CD4-positive, CD25-positive, alpha-beta regulatory T cell (primary cell): ENCODE results near the gene FIP1L1. TPM values are rescaled to one million over a fixed set of nuclear protein-coding genes. Genes with fewer than 3 reads are reported as not detected.
A peak's percentile ranks its signal among the peaks of the same experiment; 100 is the strongest.
"Not testable (repeated sequence)": the region's sequence is repeated elsewhere in the genome, so short reads cannot be mapped to it uniquely, and the experiment has no call there.

Source experiments
- ATAC-seq, 2 donors: fragments of 150-1000 bp; cut with Tn5 transposase; one replicate each; pipeline ENCODE4 v1.10.0; 2021; ENCODE audit warnings: low read depth in 2 of 2, moderate number of reproducible peaks in 2 of 2, moderate library complexity in 1 of 2
- DNase-seq, 3 donors: peaks; one replicate each; pipeline versions ENCODE4 v3.0.0 to v3.0.0-alpha.2; 2012 to 2022; ENCODE audit warnings: mixed read lengths in 1 of 3
- H3K27ac ChIP-seq: one replicate; pipeline ENCODE4 v1.7.0; 2013; ENCODE audit warnings: mild to moderate bottlenecking, low read length; ENCODE audit not compliant: insufficient read depth, poor library complexity, severe bottlenecking
- H3K27me3 ChIP-seq: one replicate; pipeline ENCODE4 v1.7.0; 2013; ENCODE audit warnings: low read length; ENCODE audit not compliant: control insufficient read depth, insufficient read depth
- H3K36me3 ChIP-seq: one replicate; pipeline ENCODE4 v1.7.0; 2013; ENCODE audit warnings: mild to moderate bottlenecking, low read length, moderate library complexity; ENCODE audit not compliant: control insufficient read depth, insufficient read depth
- H3K4me1 ChIP-seq: 2 replicates; pipeline ENCODE4 v1.7.0; 2013; ENCODE audit warnings: mild to moderate bottlenecking, low read length; ENCODE audit not compliant: insufficient read depth, control insufficient read depth, poor library complexity, severe bottlenecking
- H3K4me3 ChIP-seq: one replicate; pipeline ENCODE4 v1.7.0; 2013; ENCODE audit warnings: low read depth, mild to moderate bottlenecking, low read length, moderate library complexity
- H3K9me3 ChIP-seq, 2 experiments: 1 replicate in 1 of 2; 2 replicates in 1 of 2; pipeline ENCODE4 v1.7.0; 2013; ENCODE audit warnings: low read length in 2 of 2, mild to moderate bottlenecking in 1 of 2, moderate library complexity in 1 of 2; ENCODE audit not compliant: control insufficient read depth in 2 of 2
- H3K27ac Mint-ChIP-seq, 3 donors: one replicate each; pipeline ENCODE4 v1.8.0; 2020 to 2022; ENCODE audit warnings: mild to moderate bottlenecking in 3 of 3, mixed read lengths in 3 of 3, moderate library complexity in 2 of 3
- H3K27me3 Mint-ChIP-seq: one replicate; pipeline ENCODE4 v1.8.0; 2022; ENCODE audit warnings: mild to moderate bottlenecking, mixed read lengths
- H3K36me3 Mint-ChIP-seq: one replicate; pipeline ENCODE4 v1.8.0; 2020; ENCODE audit warnings: mixed read lengths
- H3K4me1 Mint-ChIP-seq, 4 donors: one replicate each; pipeline ENCODE4 v1.8.0; 2020 to 2022; ENCODE audit warnings: mixed read lengths in 4 of 4, mild to moderate bottlenecking in 1 of 4
- H3K4me3 Mint-ChIP-seq, 4 donors: one replicate each; pipeline ENCODE4 v1.8.0; 2020 to 2022; ENCODE audit warnings: mild to moderate bottlenecking in 4 of 4, mixed read lengths in 4 of 4, moderate library complexity in 3 of 4
- H3K9me3 Mint-ChIP-seq, 7 donors: one replicate each; pipeline ENCODE4 v1.8.0; 2020 to 2022; ENCODE audit warnings: mixed read lengths in 7 of 7, mild to moderate bottlenecking in 3 of 7, moderate library complexity in 2 of 7
- polyA plus RNA-seq, 4 donors: library from polyadenylated mRNA; unstranded; fragments of 300-500 nt; fragmentation: Illumina TruSeq; gene quantifications; one replicate each; pipeline ENCODE4 v1.2.3, GENCODE V29; 2021
- total RNA-seq: library from RNA; stranded (reverse); gene quantifications from one replicate; pipeline ENCODE4 v1.2.3, GENCODE V29; 2022

FIP1L1 gene
- total and polyA plus RNA-seq, 5 donors from 2014 or later: 68.7 to 78.1 (median 70.9) TPM

DNA sequence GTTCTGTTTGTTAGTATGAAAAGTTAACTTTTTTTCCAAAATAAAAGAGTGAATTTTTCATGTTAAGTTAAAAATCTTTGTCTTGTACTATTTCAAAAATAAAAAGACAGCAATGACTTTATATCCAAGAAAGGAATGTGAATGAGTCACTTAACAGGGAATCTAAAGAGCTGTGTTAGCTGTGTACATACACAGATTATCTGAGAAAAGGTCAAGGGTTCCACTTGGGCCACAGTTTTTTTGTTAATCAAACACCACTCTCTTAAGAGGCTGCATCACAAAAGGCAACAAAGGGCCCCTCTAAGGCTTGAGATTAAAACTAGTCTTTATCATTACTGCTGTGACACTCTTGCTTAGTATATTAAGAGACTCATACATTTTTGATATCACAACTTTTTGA lies 82.1 kb downstream of the FIP1L1 start:
- Histone ChIP-seq H3K9me3 (no peaks in the 10 kb centered on the region), H3K27me3 (no peaks in the 10 kb centered on the region), H3K36me3 (peaks cover 81% of the 10 kb centered on the region), H3K4me1 (no peaks in the 10 kb centered on the region), H3K27ac (no peak overlapping the region), H3K4me3 (no peak overlapping the region)
- peaks cover 47% of the 10 kb centered on the region for H3K36me3 Mint-ChIP-seq
- no peak overlapping the region for H3K27ac Mint-ChIP-seq
- DNase-seq (no peak), ATAC-seq (no peak)
- no peaks in the 10 kb centered on the region for H3K27me3 Mint-ChIP-seq
- no peaks in the 10 kb centered on the region for H3K4me1 Mint-ChIP-seq
- H3K4me3 Mint-ChIP-seq: no peak overlapping the region
- H3K9me3 Mint-ChIP-seq: no peaks in the 10 kb centered on the region

DNA sequence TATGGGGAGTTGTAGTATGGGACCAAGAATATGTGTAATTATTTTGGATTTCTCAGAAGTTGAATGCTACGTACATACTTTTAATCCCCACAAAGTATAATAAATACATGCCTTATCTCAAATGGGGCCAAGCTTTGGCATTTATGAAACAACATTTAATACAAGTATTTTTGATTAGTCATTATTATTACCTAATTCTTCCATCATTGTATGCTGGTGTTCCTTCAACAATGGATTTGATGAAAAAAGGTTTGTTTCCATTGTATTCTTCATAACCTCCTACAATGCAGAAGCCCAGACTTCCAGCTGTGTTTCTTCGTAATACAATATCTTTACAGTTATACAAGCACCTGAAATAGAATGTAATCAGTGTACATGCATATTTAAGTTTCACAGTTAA lies 83.8 kb downstream of the FIP1L1 start:
- no peaks in the 10 kb centered on the region for H3K9me3 ChIP-seq
- H3K36me3 ChIP-seq: peaks cover 64% of the 10 kb centered on the region
- Mint-ChIP-seq H3K4me3 (no peak overlapping the region), H3K36me3 (peaks cover 35% of the 10 kb centered on the region), H3K4me1 (no peaks in the 10 kb centered on the region), H3K9me3 (no peaks in the 10 kb centered on the region), H3K27me3 (no peaks in the 10 kb centered on the region), H3K27ac (no peak overlapping the region)
- no peaks in the 10 kb centered on the region for H3K27me3 ChIP-seq
- DNase-seq: no peak
- ATAC-seq: no peak
- H3K4me1 ChIP-seq: no peaks in the 10 kb centered on the region
- H3K27ac ChIP-seq: no peak overlapping the region
- H3K4me3 ChIP-seq: no peak overlapping the region

DNA sequence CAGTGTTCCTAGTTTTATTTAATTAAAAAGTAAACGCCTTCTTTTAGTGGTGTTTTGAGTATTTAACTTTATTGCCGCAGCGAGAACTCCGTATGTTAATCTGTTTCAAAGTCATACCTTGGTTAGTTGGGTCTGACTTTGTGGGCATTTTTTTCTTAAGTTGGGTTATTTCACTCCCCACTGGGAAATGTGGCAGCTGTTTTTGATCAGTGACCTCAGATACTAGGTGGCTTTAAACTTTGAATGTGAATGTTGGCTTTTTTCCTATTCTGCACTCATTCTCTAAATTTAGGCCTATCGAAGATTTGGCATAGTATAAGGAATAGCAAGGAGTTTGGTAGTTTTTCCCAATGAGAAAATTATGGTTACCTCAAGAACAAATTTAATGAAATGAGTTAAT lies 85.9 kb downstream of the FIP1L1 start:
- no peak overlapping the region for H3K27ac Mint-ChIP-seq

DNA sequence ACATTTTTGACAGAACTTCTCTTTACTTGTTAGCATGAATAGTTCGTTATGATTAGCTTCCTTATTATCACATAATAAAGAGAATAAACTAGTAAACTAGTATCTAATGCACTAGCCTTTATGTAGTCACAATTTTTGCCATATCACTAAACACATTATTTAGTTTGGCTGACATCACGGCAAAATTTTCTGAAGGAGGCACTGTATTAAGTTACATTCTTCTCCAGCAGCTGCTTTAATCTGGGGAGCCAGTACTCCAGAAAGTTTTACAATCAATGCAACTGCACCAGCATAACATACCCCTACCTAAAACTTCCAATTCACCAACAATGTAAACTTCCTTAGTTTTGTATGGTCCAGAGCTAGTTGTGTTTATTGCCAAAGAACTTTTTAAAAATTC lies 87.8 kb downstream of the FIP1L1 start:
- H3K27ac ChIP-seq: no peak overlapping the region
- no peak overlapping the region for H3K4me3 ChIP-seq
- DNase-seq (no peak), ATAC-seq (no peak)
- no peaks in the 10 kb centered on the region for H3K4me1 ChIP-seq
- Mint-ChIP-seq H3K4me3 (no peak overlapping the region), H3K36me3 (peaks cover 18% of the 10 kb centered on the region), H3K27me3 (no peaks in the 10 kb centered on the region), H3K27ac (no peak overlapping the region), H3K9me3 (peaks cover 0 to 12% (median 4%) of the 10 kb centered on the region in 7 donors), H3K4me1 (no peaks in the 10 kb centered on the region)
- no peaks in the 10 kb centered on the region for H3K27me3 ChIP-seq
- H3K36me3 ChIP-seq: peaks cover 25% of the 10 kb centered on the region
- H3K9me3 ChIP-seq: peaks cover 0 to 4% of the 10 kb centered on the region in 2 experiments

More for the DNA sequence above, 85.9 kb downstream of the FIP1L1 start:
- Histone ChIP-seq H3K4me3 (no peak overlapping the region), H3K36me3 (peaks cover 43% of the 10 kb centered on the region), H3K27me3 (no peaks in the 10 kb centered on the region), H3K4me1 (no peaks in the 10 kb centered on the region), H3K27ac (no peak overlapping the region), H3K9me3 (peaks cover 0 to 2% of the 10 kb centered on the region in 2 experiments)
- peak overlapping the region in 1 of 4 donors; percentile 47 for H3K4me3 Mint-ChIP-seq
- H3K4me1 Mint-ChIP-seq: no peaks in the 10 kb centered on the region
- no peaks in the 10 kb centered on the region for H3K27me3 Mint-ChIP-seq
- no peak for ATAC-seq
- DNase-seq: no peak
- H3K36me3 Mint-ChIP-seq: peaks cover 34% of the 10 kb centered on the region
- peaks cover 0 to 9% (median 4%) of the 10 kb centered on the region in 7 donors for H3K9me3 Mint-ChIP-seq

DNA sequence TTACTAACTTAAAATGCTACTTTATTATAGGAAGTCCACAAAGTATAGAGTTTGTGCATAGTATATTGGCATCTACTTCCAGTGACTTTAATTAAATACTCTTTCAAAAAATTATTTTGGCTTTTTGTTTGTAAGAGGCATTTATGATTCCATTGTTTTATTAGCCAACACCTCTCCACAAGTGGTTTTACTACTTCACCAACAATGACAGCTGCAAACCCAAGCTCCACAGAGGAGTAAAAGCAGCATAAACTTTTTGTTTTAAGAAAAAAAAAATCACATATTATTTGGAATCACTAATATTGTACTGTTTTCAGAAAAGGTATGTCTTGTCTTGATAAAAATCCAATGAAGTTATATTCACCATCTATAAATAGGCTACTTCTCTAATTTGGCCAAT lies 88.5 kb downstream of the FIP1L1 start:
- Mint-ChIP-seq H3K27ac (no peak overlapping the region), H3K36me3 (peaks cover 14% of the 10 kb centered on the region), H3K4me1 (no peaks in the 10 kb centered on the region), H3K27me3 (no peaks in the 10 kb centered on the region), H3K9me3 (peaks cover 0 to 15% (median 4%) of the 10 kb centered on the region in 7 donors), H3K4me3 (no peak overlapping the region)
- no peaks in the 10 kb centered on the region for H3K4me1 ChIP-seq
- H3K9me3 ChIP-seq: peaks cover 0 to 4% of the 10 kb centered on the region in 2 experiments
- DNase-seq: no peak
- no peak overlapping the region for H3K27ac ChIP-seq
- H3K4me3 ChIP-seq: no peak overlapping the region
- ATAC-seq: no peak
- no peaks in the 10 kb centered on the region for H3K27me3 ChIP-seq
- peaks cover 18% of the 10 kb centered on the region for H3K36me3 ChIP-seq

DNA sequence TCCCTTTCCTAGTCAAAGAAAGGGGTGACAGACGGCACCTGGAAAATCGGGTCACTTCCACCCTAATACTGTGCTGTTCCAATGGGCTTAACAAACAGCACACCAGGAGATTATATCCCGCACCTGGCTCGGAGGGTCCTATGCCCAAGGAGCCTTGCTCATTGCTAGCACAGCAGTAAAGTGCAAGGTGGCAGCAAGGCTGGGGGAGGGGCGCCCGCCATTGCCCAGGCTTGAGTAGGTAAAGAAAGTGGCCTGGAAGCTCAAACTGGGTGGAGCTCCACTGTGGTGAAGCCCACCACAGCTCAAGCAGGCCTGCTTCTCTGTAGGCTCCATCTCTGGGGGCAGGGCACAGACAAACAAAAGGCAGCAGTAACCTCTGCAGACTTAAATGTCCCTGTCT lies 89.1 kb downstream of the FIP1L1 start:
- H3K36me3 ChIP-seq: peaks cover 12% of the 10 kb centered on the region
- ATAC-seq, H3K27me3 Mint-ChIP-seq, H3K27ac Mint-ChIP-seq, H3K36me3 Mint-ChIP-seq, H3K27me3 ChIP-seq, H3K4me1 Mint-ChIP-seq, H3K4me1 ChIP-seq, H3K4me3 ChIP-seq, DNase-seq, H3K27ac ChIP-seq, H3K9me3 ChIP-seq, H3K4me3 Mint-ChIP-seq: not testable (repeated sequence)
- H3K9me3 Mint-ChIP-seq: peaks cover 0 to 15% (median 4%) of the 10 kb centered on the region in 7 donors

DNA sequence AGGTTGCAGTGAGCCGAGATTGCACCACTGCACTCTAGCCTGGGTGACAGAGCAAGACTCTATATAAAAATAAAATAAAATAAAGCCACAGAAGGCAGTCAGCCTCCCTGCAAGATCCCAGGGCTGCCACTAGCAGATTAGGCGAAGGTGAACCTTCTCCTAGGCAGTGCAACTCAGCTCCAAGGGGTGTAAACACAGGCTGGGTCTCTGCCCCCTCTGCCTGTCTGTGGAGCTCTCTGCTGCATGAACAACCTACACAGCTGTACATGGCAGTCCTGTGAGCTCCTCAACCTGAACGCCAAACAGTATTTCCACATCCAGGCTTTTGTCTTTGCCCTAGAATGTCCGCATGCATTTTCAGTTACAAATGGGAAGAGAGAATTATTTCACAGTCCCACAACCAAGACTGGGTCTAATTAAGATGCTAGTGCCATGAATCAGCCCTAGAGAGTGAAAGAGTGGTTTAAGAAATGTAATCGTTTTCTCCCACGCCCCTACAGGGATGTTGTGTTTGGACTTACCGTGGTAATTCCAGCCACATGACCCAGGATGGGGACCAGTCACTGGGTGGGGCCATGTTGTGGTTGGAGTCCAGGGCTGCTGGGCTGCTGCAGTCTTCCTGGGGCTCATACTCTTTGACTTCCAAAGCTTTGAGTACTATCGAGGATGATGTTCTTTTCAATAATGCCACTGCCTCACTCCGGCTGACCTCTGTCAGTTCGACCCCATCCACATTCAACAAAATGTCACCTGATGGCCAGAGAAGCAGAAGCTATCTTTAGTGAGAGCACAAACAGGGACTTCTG lies 99.0 kb downstream of the FIP1L1 start:
- Histone ChIP-seq H3K27ac (no peak overlapping the region), H3K36me3 (no peaks in the 10 kb centered on the region), H3K27me3 (peaks cover 4% of the 10 kb centered on the region), H3K4me3 (no peak overlapping the region), H3K4me1 (no peaks in the 10 kb centered on the region), H3K9me3 (peaks cover 0 to 1% of the 10 kb centered on the region in 2 experiments)
- DNase-seq (no peak), ATAC-seq (no peak)
- no peaks in the 10 kb centered on the region for H3K4me1 Mint-ChIP-seq
- H3K9me3 Mint-ChIP-seq: peaks cover 0 to 10% (median 5%) of the 10 kb centered on the region in 7 donors
- peaks cover 22% of the 10 kb centered on the region for H3K27me3 Mint-ChIP-seq
- no peaks in the 10 kb centered on the region for H3K36me3 Mint-ChIP-seq
- H3K27ac Mint-ChIP-seq: no peak overlapping the region
- H3K4me3 Mint-ChIP-seq: no peak overlapping the region

DNA sequence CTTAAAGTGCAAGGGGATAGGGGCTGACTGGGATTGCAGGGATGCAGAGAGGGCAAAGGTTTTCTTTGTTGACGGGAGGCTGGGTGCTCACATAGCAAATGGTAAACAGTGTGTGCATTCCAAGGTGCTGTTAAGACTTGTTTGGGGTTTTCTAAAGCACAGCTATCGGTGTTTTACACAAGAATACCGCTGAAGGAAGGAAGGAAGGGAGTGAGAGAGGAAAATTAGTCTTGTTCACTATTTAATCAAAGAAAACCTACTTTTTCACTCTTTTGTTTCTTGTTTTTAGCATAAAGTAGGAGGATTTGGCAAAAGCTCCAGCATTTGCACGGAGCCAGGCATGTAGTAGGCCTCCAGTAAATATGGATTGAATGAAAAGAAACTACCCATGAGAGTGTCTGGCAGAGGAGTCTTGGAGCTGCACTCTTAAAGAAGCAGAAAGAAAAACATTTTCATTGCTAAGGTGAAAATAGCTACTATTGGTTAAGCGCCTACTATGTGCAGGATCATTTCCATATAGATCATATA lies 99.7 kb downstream of the FIP1L1 start:
- ATAC-seq (no peak), DNase-seq (no peak)
- peaks cover 4% of the 10 kb centered on the region for H3K27me3 ChIP-seq
- Mint-ChIP-seq H3K9me3 (peaks cover 0 to 10% (median 5%) of the 10 kb centered on the region in 7 donors), H3K27me3 (peaks cover 23% of the 10 kb centered on the region), H3K4me1 (no peaks in the 10 kb centered on the region), H3K36me3 (no peaks in the 10 kb centered on the region), H3K27ac (no peak overlapping the region), H3K4me3 (no peak overlapping the region)
- no peaks in the 10 kb centered on the region for H3K36me3 ChIP-seq
- no peak overlapping the region for H3K27ac ChIP-seq
- H3K9me3 ChIP-seq: peaks cover 0 to 1% of the 10 kb centered on the region in 2 experiments
- no peaks in the 10 kb centered on the region for H3K4me1 ChIP-seq
- no peak overlapping the region for H3K4me3 ChIP-seq
